Right lobe of liver (tissue), 4 donors: Measurements from ENCODE around the gene GRID1.

Experiments used
- CTCF ChIP-seq, 4 donors: fragments of 200-600 bp in 3 of 4; fragments of 450-650 bp in 1 of 4; IDR thresholded peaks; one replicate each; pipeline versions ENCODE4 v1.5.1 to v1.8.0; 2016 to 2022; ENCODE audit warnings: antibody characterized with exemption in 4 of 4, mild to moderate bottlenecking in 2 of 4
- POLR2A ChIP-seq: fragments of 450-650 bp; IDR thresholded peaks from one replicate; pipeline ENCODE4 v1.6.1; 2017; ENCODE audit warnings: antibody characterized with exemption, mild to moderate bottlenecking
- donor health status: DM: no; HTN: no; CAD: no.
- donor health status: DM: no; HTN: no; CAD: no.
- donor health status: DM: no; HTN: yes; CAD: no.

GRCh38 chr10:85651497-85651882, 715.1 kb downstream of the GRID1 start:
- TF ChIP-seq CTCF (IDR thresholded peaks at IDR 0.05) (no peak), POLR2A (no peak)
